ENCODE results near the gene LEO1. TPM values are rescaled to one million over a fixed set of nuclear protein-coding genes. Genes with fewer than 3 reads are reported as not detected.

LEO1 gene
- total RNA-seq, 1 donor from 2014 or later, result 32.7 TPM

- Mint-ChIP-seq H3K4me3 (no peak overlapping the region), H3K27ac (ENCODE audit: unreplicated experiment) (no peak overlapping the region), H3K9me3 (no peaks in the 10 kb centered on the region), H3K36me3 (ENCODE audit: low read depth) (peaks cover 8% of the 10 kb centered on the region), H3K4me1 (peaks cover 3% of the 10 kb centered on the region), H3K27me3 (ENCODE audit: low read depth) (no peaks in the 10 kb centered on the region)
- TF ChIP-seq CTCF (conservative IDR thresholded peaks at IDR 0.05), result no peak
- DNase-seq (ENCODE audit: low read depth, low spot score), result no peak
Observed at GRCh38 chr15:51889486-51889885, 82.1 kb downstream of the LEO1 start.

DNA sequence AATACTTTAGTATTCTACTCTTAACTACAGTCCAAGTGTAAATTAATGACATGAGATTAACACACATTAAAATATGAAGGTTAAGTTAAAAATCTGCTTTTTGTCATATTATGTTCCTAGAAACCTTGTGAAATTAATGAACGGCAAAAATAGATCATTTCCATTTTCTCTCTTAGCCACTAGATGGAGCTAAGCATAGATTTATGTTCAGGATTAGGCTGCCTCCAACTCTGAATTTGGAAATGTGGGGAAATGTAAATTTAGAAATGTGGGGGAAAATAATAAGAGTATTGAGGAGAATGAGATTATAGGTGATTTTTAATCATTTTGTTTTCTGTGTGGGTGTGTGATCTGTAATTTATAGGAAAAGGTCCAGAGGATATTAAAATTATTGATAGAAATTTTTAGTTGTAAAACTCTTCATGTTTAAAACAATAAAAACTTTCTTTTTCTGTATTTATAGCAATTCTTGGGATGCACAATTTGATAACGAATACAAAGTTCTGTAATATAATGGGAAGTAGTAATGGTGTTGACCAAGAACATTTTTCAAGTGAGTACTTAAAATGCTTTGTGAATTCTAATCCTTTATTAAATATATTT lies 82.9 kb downstream of the LEO1 start:
- Mint-ChIP-seq H3K27me3 (ENCODE audit: low read depth) (no peaks in the 10 kb centered on the region), H3K9me3 (no peaks in the 10 kb centered on the region), H3K4me1 (peaks cover 11% of the 10 kb centered on the region), H3K4me3 (no peak overlapping the region), H3K27ac (ENCODE audit: unreplicated experiment) (no peak overlapping the region), H3K36me3 (ENCODE audit: low read depth) (peaks cover 10% of the 10 kb centered on the region)
- TF ChIP-seq CTCF (conservative IDR thresholded peaks at IDR 0.05), result peak; percentile 85
- DNase-seq (ENCODE audit: low read depth, low spot score), result no peak

Other genes starting within 250 kb of the LEO1 start
- gene LYSMD2, start 234.1 kb downstream of the LEO1 start, total RNA-seq, result 2.4 and 3.2 TPM in 2 replicates
- gene TMOD2, start 220.2 kb downstream of the LEO1 start, total RNA-seq, result 17.4 and 18.9 TPM in 2 replicates
- 29.3 and 29.8 TPM in 2 replicates for gene TMOD3, start 142.1 kb downstream of the LEO1 start, total RNA-seq
- gene MAPK6, start 47.4 kb upstream of the LEO1 start, total RNA-seq, result 77.8 and 82.1 TPM in 2 replicates
- not detected in 2 replicates for gene BCL2L10, start 141.0 kb upstream of the LEO1 start, total RNA-seq
- gene GNB5, start 219.6 kb upstream of the LEO1 start, total RNA-seq, result 15.8 and 16.7 TPM in 2 replicates

Measured in neural crest cell (in vitro differentiated cells).